ENCODE data around the gene TARDBP.
A peak's percentile ranks its signal among the peaks of the same experiment; 100 is the strongest.
"Not testable (repeated sequence)": the region's sequence is repeated elsewhere in the genome, so short reads cannot be mapped to it uniquely, and the experiment has no call there.

Gene TARDBP

GRCh38 chr1:11037019-11037739 is 24.7 kb downstream of the TARDBP start:
- in situ Hi-C loops (cut with HindIII; ENCODE audit: low pct_ligation_motif_present, low pct_unique_long_range_greater_than_20kb, low sequenced_read_pairs), result not testable (repeated sequence)

GRCh38 chr1:11037740-11038182 is 25.3 kb downstream of the TARDBP start:
- peak; percentile 75 for DNase-seq
- in situ Hi-C loops (cut with HindIII; ENCODE audit: low pct_ligation_motif_present, low pct_unique_long_range_greater_than_20kb, low sequenced_read_pairs), result no loop called here

More at GRCh38 chr1:11037019-11037739, 24.7 kb downstream of the TARDBP start:
- not testable (repeated sequence) for DNase-seq

- DNase-seq, result no peak
- in situ Hi-C loops (cut with HindIII; ENCODE audit: low pct_ligation_motif_present, low pct_unique_long_range_greater_than_20kb, low sequenced_read_pairs), result no loop called here
Measured at GRCh38 chr1:11039351-11040104, 27.1 kb downstream of the TARDBP start.

- in situ Hi-C loops (cut with HindIII; ENCODE audit: low pct_ligation_motif_present, low pct_unique_long_range_greater_than_20kb, low sequenced_read_pairs); DNase-seq: not testable (repeated sequence)
Measured at GRCh38 chr1:11040105-11040429, 27.6 kb downstream of the TARDBP start.

GRCh38 chr1:11041048-11041447 is 28.6 kb downstream of the TARDBP start:
- in situ Hi-C loops (cut with HindIII; ENCODE audit: low pct_ligation_motif_present, low pct_unique_long_range_greater_than_20kb, low sequenced_read_pairs), result no loop called here

GRCh38 chr1:11042065-11042464 is 29.6 kb downstream of the TARDBP start:
- in situ Hi-C loops (cut with HindIII; ENCODE audit: low pct_ligation_motif_present, low pct_unique_long_range_greater_than_20kb, low sequenced_read_pairs), result no loop called here
- no peak for DNase-seq

More at GRCh38 chr1:11041048-11041447, 28.6 kb downstream of the TARDBP start:
- DNase-seq, result no peak

GRCh38 chr1:11042995-11043874 is 30.8 kb downstream of the TARDBP start:
- in situ Hi-C loops (cut with HindIII; ENCODE audit: low pct_ligation_motif_present, low pct_unique_long_range_greater_than_20kb, low sequenced_read_pairs), result no loop called here
- no peak for DNase-seq

- DNase-seq, result no peak
- in situ Hi-C loops (cut with HindIII; ENCODE audit: low pct_ligation_motif_present, low pct_unique_long_range_greater_than_20kb, low sequenced_read_pairs), result no loop called here
Measured at GRCh38 chr1:11044086-11044848, 31.8 kb downstream of the TARDBP start.

GRCh38 chr1:11044849-11045427 is 32.5 kb downstream of the TARDBP start:
- no peak for DNase-seq
- in situ Hi-C loops (cut with HindIII; ENCODE audit: low pct_ligation_motif_present, low pct_unique_long_range_greater_than_20kb, low sequenced_read_pairs), result no loop called here

- no peak for DNase-seq
- in situ Hi-C loops (cut with HindIII; ENCODE audit: low pct_ligation_motif_present, low pct_unique_long_range_greater_than_20kb, low sequenced_read_pairs), result no loop called here
Measured at GRCh38 chr1:11045428-11046269, 33.2 kb downstream of the TARDBP start.

GRCh38 chr1:11046270-11046566 is 33.8 kb downstream of the TARDBP start:
- in situ Hi-C loops (cut with HindIII; ENCODE audit: low pct_ligation_motif_present, low pct_unique_long_range_greater_than_20kb, low sequenced_read_pairs), result no loop called here

GRCh38 chr1:11046625-11047365 is 34.3 kb downstream of the TARDBP start, which contains the start of gene MASP2:
Gene MASP2 (minus strand): TSS chr1:11047239. CDS start chr1:11047207, 32 bp downstream.
- in situ Hi-C loops (cut with HindIII; ENCODE audit: low pct_ligation_motif_present, low pct_unique_long_range_greater_than_20kb, low sequenced_read_pairs), result no loop called here
- DNase-seq, result no peak

More at GRCh38 chr1:11046270-11046566, 33.8 kb downstream of the TARDBP start:
- no peak for DNase-seq

GRCh38 chr1:11051121-11051520 is 38.7 kb downstream of the TARDBP start:
- in situ Hi-C loops (cut with HindIII; ENCODE audit: low pct_ligation_motif_present, low pct_unique_long_range_greater_than_20kb, low sequenced_read_pairs); DNase-seq: not testable (repeated sequence)

- no peak for DNase-seq
- in situ Hi-C loops (cut with HindIII; ENCODE audit: low pct_ligation_motif_present, low pct_unique_long_range_greater_than_20kb, low sequenced_read_pairs), result no loop called here
Measured at GRCh38 chr1:11051781-11052511, 39.5 kb downstream of the TARDBP start.

GRCh38 chr1:11052839-11053757 is 40.6 kb downstream of the TARDBP start:
- in situ Hi-C loops (cut with HindIII; ENCODE audit: low pct_ligation_motif_present, low pct_unique_long_range_greater_than_20kb, low sequenced_read_pairs), result no loop called here
- no peak for DNase-seq
